ENCODE measurements around the gene ZNF287. TPM values are rescaled to one million over a fixed set of nuclear protein-coding genes. Genes with fewer than 3 reads are reported as not detected.
A peak's percentile ranks its signal among the peaks of the same experiment; 100 is the strongest.
"Not testable (repeated sequence)": the region's sequence is repeated elsewhere in the genome, so short reads cannot be mapped to it uniquely, and the experiment has no call there.

ZNF287 gene
- total RNA-seq (2014; rRNA removed; shearing (Covaris generic)), result 9.0 and 9.9 TPM in 2 replicates

GRCh38 chr17:16568541-16569357, at the start of gene ZNF287:
Gene ZNF287, minus strand, starts transcription at chr17:16569204. Its CDS starts 1,473 bp downstream, at chr17:16567731.
- peak; percentile 77 for DNase-seq (ENCODE audit: low spot score)

- no peak for DNase-seq (ENCODE audit: low spot score)
These were observed 48.6 kb upstream of the ZNF287 start for GRCh38 chr17:16617481-16618060.

GRCh38 chr17:16599537-16599936, 30.5 kb upstream of the ZNF287 start:
- DNase-seq (ENCODE audit: low spot score), result no peak

- DNase-seq (ENCODE audit: low spot score), result no peak
These were observed 24.5 kb upstream of the ZNF287 start for GRCh38 chr17:16593356-16594102.

- DNase-seq (ENCODE audit: low spot score), result peak; percentile 79
These were observed 20.3 kb upstream of the ZNF287 start for GRCh38 chr17:16589097-16589969.

GRCh38 chr17:16585796-16586195, 16.8 kb upstream of the ZNF287 start:
- no peak for DNase-seq (ENCODE audit: low spot score)

GRCh38 chr17:16584273-16584995, 15.4 kb upstream of the ZNF287 start:
- DNase-seq (ENCODE audit: low spot score), result peak; percentile 60

- no peak for DNase-seq (ENCODE audit: low spot score)
These were observed 14.8 kb upstream of the ZNF287 start for GRCh38 chr17:16583781-16584180.

GRCh38 chr17:16573466-16573865, 4.5 kb upstream of the ZNF287 start:
- no peak for DNase-seq (ENCODE audit: low spot score)

GRCh38 chr17:16569358-16569712, 331 bp upstream of the ZNF287 start:
- no peak for DNase-seq (ENCODE audit: low spot score)

- no peak for DNase-seq (ENCODE audit: low spot score)
These were observed 16.4 kb downstream of the ZNF287 start for GRCh38 chr17:16552637-16553045.

GRCh38 chr17:16551878-16552636, 16.9 kb downstream of the ZNF287 start:
- no peak for DNase-seq (ENCODE audit: low spot score)

- DNase-seq (ENCODE audit: low spot score), result no peak
These were observed 31.9 kb downstream of the ZNF287 start for GRCh38 chr17:16537130-16537458.

GRCh38 chr17:16534236-16534635, 34.8 kb downstream of the ZNF287 start:
- no peak for DNase-seq (ENCODE audit: low spot score)

- DNase-seq (ENCODE audit: low spot score), result no peak
These were observed 39.1 kb downstream of the ZNF287 start for GRCh38 chr17:16529906-16530305.

- no peak for DNase-seq (ENCODE audit: low spot score)
These were observed 41.7 kb downstream of the ZNF287 start for GRCh38 chr17:16527298-16527697.

- DNase-seq (ENCODE audit: low spot score), result not testable (repeated sequence)
These were observed 43.4 kb downstream of the ZNF287 start for GRCh38 chr17:16525556-16525955.

- peak; percentile 89 for DNase-seq (ENCODE audit: low spot score)
These were observed 47.8 kb downstream of the ZNF287 start for GRCh38 chr17:16521070-16521727.

- no peak for DNase-seq (ENCODE audit: low spot score)
These were observed 50.0 kb downstream of the ZNF287 start for GRCh38 chr17:16519021-16519420.

- no peak for DNase-seq (ENCODE audit: low spot score)
These were observed 51.5 kb downstream of the ZNF287 start for GRCh38 chr17:16517477-16517876.
